GM12874 (cell line): ENCODE measurements around the gene PSMD2.

Experiments
- CTCF ChIP-seq: IDR thresholded peaks from 2 replicates; pipeline ENCODE4 v1.5.1; 2011; ENCODE audit warnings: low read depth, mild to moderate bottlenecking, control low read depth, low read length, moderate library complexity; ENCODE audit not compliant: insufficient read depth

The PSMD2 gene

GRCh38 chr3:184346480-184347190 is 47.6 kb downstream of the PSMD2 start:
- no peak for TF ChIP-seq CTCF

- no peak for TF ChIP-seq CTCF
These were observed 48.4 kb downstream of the PSMD2 start for GRCh38 chr3:184347321-184348056.

- TF ChIP-seq CTCF: no peak
These were observed 49.0 kb downstream of the PSMD2 start for GRCh38 chr3:184348057-184348382.

GRCh38 chr3:184349563-184350470 is 50.8 kb downstream of the PSMD2 start:
- no peak for TF ChIP-seq CTCF

DNA sequence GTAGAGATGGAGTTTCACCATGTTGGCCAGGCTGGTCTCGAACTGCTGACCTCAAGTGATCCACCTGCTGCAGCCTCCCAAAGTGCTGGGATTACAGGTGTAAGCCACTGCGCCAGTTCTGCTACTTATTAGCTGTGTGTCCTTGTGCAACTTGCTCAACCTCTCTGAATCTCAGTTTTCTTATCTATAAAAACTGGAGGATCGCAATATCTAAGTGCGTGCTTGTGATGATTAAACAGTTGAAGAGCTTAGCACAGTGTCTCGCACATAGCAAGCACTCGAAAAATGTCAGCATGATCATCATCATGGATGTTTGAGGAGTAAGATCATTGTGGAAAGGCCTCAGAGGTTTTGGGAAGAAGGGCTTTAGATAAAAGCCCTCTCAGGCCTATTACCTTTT is 51.6 kb downstream of the PSMD2 start:
- no peak for TF ChIP-seq CTCF

DNA sequence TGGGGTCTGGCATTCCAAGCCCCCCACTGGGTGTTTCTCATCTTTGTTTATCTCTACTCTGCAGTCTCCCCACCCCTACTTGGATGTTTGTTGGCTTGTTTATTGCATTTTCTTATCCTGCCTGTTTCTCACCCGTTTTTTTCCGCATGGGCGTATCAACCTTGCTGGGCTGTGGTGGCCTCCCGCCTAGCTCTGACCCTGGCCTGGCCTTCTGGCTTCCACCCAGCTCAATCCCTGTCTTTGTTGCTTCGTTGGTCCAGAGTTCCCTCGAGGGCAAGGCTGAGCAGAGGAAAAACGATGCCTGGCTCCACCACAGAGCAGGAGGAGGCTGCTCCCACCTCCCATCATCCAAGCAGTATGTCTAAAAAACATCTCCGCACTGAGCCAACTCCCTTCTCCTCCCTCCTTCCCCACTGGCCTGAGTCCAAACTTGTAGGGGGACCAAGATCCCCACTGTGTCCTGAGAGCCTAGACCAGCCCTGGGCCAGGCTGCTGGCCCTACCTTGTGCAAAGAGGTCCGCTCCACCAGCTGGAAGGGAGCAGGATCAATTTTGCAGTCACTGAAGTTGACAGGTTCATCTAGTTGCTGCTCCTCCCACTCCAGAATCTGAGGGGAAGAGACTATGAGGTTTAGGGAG is 52.6 kb downstream of the PSMD2 start:
- no peak for TF ChIP-seq CTCF
